SK-N-SH (cell line): ENCODE measurements around the gene MYH11. TPM values are rescaled to one million over a fixed set of nuclear protein-coding genes. Genes with fewer than 3 reads are reported as not detected.

ENCODE experiments used
- CTCF ChIA-PET: fragments of 300-600, 350-600 bp; formaldehyde crosslinking; extraction: SDS; loops from one replicate; lab custom pipeline; 2021; lab: Yijun Ruan, JAX
- POLR2A ChIA-PET: fragments of 350-600 bp; sonication (Branson Sonifier 250); formaldehyde crosslinking; extraction: SDS; loops from one replicate; lab custom pipeline; 2020; ENCODE audit warnings: antibody characterized with exemption, inconsistent platforms; lab: Yijun Ruan, JAX
- DNase-seq: peaks from one replicate; pipeline ENCODE4 v3.0.0; 2012
- H2AFZ ChIP-seq: fragments of 200-600 bp; sonication (generic); 2 replicates; pipeline ENCODE4 v1.8.1; 2016; ENCODE audit warnings: antibody characterized with exemption, mild to moderate bottlenecking, low read depth
- H3F3A ChIP-seq: fragments of 200-600 bp; sonication (generic); replicated peaks from 2 replicates; pipeline ENCODE3; 2016; ENCODE audit warnings: antibody characterized with exemption, mild to moderate bottlenecking; ENCODE audit not compliant: insufficient read depth
- H3K27ac ChIP-seq, 2 experiments: fragments of 200-500 bp in 1 of 2; fragments of 200-600 bp in 1 of 2; sonication (Bioruptor generic) in 1 of 2; sonication (generic), shearing (Covaris generic) in 1 of 2; 2 replicates each; pipeline versions ENCODE4 v1.5.1 to v1.6.1; 2014 to 2016; ENCODE audit warnings: low read depth in 2 of 2, inconsistent platforms in 1 of 2, low read length in 1 of 2, mild to moderate bottlenecking in 1 of 2, mixed read lengths in 1 of 2
- H3K27me3 ChIP-seq: fragments of 200-600 bp; sonication (generic), shearing (Covaris generic); 2 replicates; pipeline ENCODE4 v1.6.1; 2016; ENCODE audit warnings: mixed run types; ENCODE audit not compliant: insufficient read depth
- H3K36me3 ChIP-seq, 2 experiments: fragments of 200-500 bp in 1 of 2; fragments of 200-600 bp in 1 of 2; sonication (Bioruptor generic) in 1 of 2; sonication (generic) in 1 of 2; replicated peaks in 1 of 2; 2 replicates each; pipeline versions ENCODE3 to v1.5.1; 2014 to 2016; ENCODE audit warnings: low read length in 1 of 2, mild to moderate bottlenecking in 1 of 2; ENCODE audit not compliant: insufficient read depth in 2 of 2, control insufficient read depth in 1 of 2
- H3K4me1 ChIP-seq, 2 experiments: fragments of 200-500 bp in 1 of 2; fragments of 200-600 bp in 1 of 2; sonication (Bioruptor generic) in 1 of 2; sonication (generic), shearing (Covaris generic) in 1 of 2; 2 replicates each; pipeline versions ENCODE4 v1.5.1 to v1.6.1; 2014 to 2016; ENCODE audit warnings: low read depth in 1 of 2, low read length in 1 of 2, mixed run types in 1 of 2; ENCODE audit not compliant: insufficient read depth in 2 of 2, control insufficient read depth in 1 of 2
- H3K4me2 ChIP-seq: fragments of 200-600 bp; sonication (generic), shearing (Covaris generic); 2 replicates; pipeline ENCODE4 v1.6.1; 2017; ENCODE audit warnings: mixed run types
- H3K4me3 ChIP-seq, 2 experiments: fragments of 200-500 bp in 1 of 2; fragments of 200-600 bp in 1 of 2; sonication (Bioruptor generic) in 1 of 2; sonication (generic), shearing (Covaris generic) in 1 of 2; 2 replicates each; pipeline versions ENCODE4 v1.5.1 to v1.8.1; 2014 to 2016; ENCODE audit warnings: low read depth in 2 of 2, inconsistent platforms in 1 of 2, low read length in 1 of 2, mild to moderate bottlenecking in 1 of 2, mixed read lengths in 1 of 2, moderate library complexity in 1 of 2
- H3K79me2 ChIP-seq: fragments of 200-600 bp; sonication (generic); 2 replicates; pipeline ENCODE4 v1.8.1; 2017; ENCODE audit warnings: mild to moderate bottlenecking; ENCODE audit not compliant: insufficient read depth
- H3K9ac ChIP-seq: fragments of 200-600 bp; sonication (generic); 2 replicates; pipeline ENCODE4 v1.6.1; 2017; ENCODE audit warnings: mixed run types
- H3K9me2 ChIP-seq: fragments of 200-600 bp; sonication (generic); 2 replicates; pipeline ENCODE4 v1.6.1; 2017; ENCODE audit warnings: mixed run types
- H3K9me3 ChIP-seq: fragments of 200-600 bp; sonication (generic); 2 replicates; pipeline ENCODE4 v1.6.1; 2017; ENCODE audit warnings: mixed run types, mild to moderate bottlenecking, moderate library complexity
- H4K20me1 ChIP-seq: fragments of 200-600 bp; sonication (generic); 2 replicates; pipeline ENCODE4 v1.6.1; 2017; ENCODE audit warnings: mild to moderate bottlenecking, mixed run types; ENCODE audit not compliant: insufficient read depth
- CHD2 ChIP-seq: fragments of 150-350 bp; IDR thresholded peaks from 2 replicates; pipeline ENCODE4 v1.6.1; 2018; ENCODE audit warnings: low read length; ENCODE audit not compliant: partially characterized antibody
- CTCF ChIP-seq: fragments of 200-600 bp; sonication (generic); IDR thresholded peaks from 2 replicates; pipeline ENCODE4 v1.6.1; 2017; ENCODE audit warnings: antibody characterized with exemption, mild to moderate bottlenecking, moderate library complexity
- EZH2phosphoT487 ChIP-seq: fragments of 200-600 bp; sonication (generic); IDR thresholded peaks from 2 replicates; pipeline ENCODE4 v1.6.1; 2017; ENCODE audit warnings: low read depth, mixed run types, mild to moderate bottlenecking, antibody characterized with exemption, moderate library complexity, borderline replicate concordance
- FOSL2 ChIP-seq: IDR thresholded peaks from 2 replicates; pipeline ENCODE4 v1.4.0; 2012; ENCODE audit warnings: low read depth, mild to moderate bottlenecking, moderate library complexity, borderline replicate concordance
- FOXJ3 ChIP-seq: sonication (generic); formaldehyde crosslinking; IDR thresholded peaks from 2 replicates; pipeline ENCODE4 v1.5.1; 2020; ENCODE audit warnings: mild to moderate bottlenecking, missing genetic modification reagents
- GABPA ChIP-seq: IDR thresholded peaks from 2 replicates; pipeline ENCODE4 v1.4.0; 2012; ENCODE audit warnings: low read depth, mild to moderate bottlenecking
- GATA2 ChIP-seq: sonication (generic); formaldehyde crosslinking; IDR thresholded peaks from 2 replicates; pipeline ENCODE4 v1.5.0; 2020; ENCODE audit warnings: mild to moderate bottlenecking, missing genetic modification reagents
- JUND ChIP-seq: IDR thresholded peaks from 2 replicates; pipeline ENCODE4 v1.4.0; 2012
- MAX ChIP-seq: IDR thresholded peaks from 2 replicates; pipeline ENCODE4 v1.4.0; 2012; ENCODE audit warnings: low read depth
- POLR2AphosphoS5 ChIP-seq: IDR thresholded peaks from 2 replicates; pipeline ENCODE4 v1.6.1; 2012; ENCODE audit warnings: low read depth, low read length
- RCOR1 ChIP-seq: fragments of 150-350 bp; IDR thresholded peaks from 2 replicates; pipeline ENCODE4 v1.6.1; 2017; ENCODE audit warnings: antibody characterized with exemption, low read length
- RXRA ChIP-seq: IDR thresholded peaks from 2 replicates; pipeline ENCODE4 v1.4.0; 2012; ENCODE audit warnings: low read depth, mild to moderate bottlenecking, borderline replicate concordance
- SIN3A ChIP-seq: IDR thresholded peaks from 2 replicates; pipeline ENCODE4 v1.6.1; 2012; ENCODE audit warnings: low read depth, mild to moderate bottlenecking, low read length, moderate library complexity, borderline replicate concordance
- SMC3 ChIP-seq: IDR thresholded peaks from 2 replicates; pipeline ENCODE4 v1.6.1; 2012; ENCODE audit warnings: low read depth, low read length, improper control_type of control experiment
- TAF1 ChIP-seq: IDR thresholded peaks from 2 replicates; pipeline ENCODE4 v1.6.1; 2012; ENCODE audit warnings: low read depth, mild to moderate bottlenecking, low read length, moderate library complexity, borderline replicate concordance
- TCF12 ChIP-seq: IDR thresholded peaks from 2 replicates; pipeline ENCODE4 v1.4.0; 2012
- WGBS: methylation state at CpG from one replicate; pipeline ENCODE4 v1.1.6; 2017; ENCODE audit warnings: low lambda C conversion rate; 5-methylcytosine and 5-hydroxymethylcytosine counted together
- polyA plus RNA-seq, 3 experiments: library from polyadenylated mRNA; depleted of rRNA; stranded (reverse); fragments of >200 nt; gene quantifications; 2 replicates each; pipeline ENCODE4 v1.2.3, GENCODE V29; 2012
- TF ChIP-seq, protein P1 (sequence below): fragments of 150-350 bp; IDR thresholded peaks from 2 replicates; pipeline ENCODE4 v1.6.1; 2017; ENCODE audit warnings: antibody characterized with exemption, low read length, low read depth, borderline replicate concordance
- TF ChIP-seq, protein P2 (sequence below): IDR thresholded peaks from 2 replicates; pipeline ENCODE4; 2012
- TF ChIP-seq, protein P3 (sequence below): IDR thresholded peaks from 2 replicates; pipeline ENCODE4 v1.6.1; 2012; ENCODE audit warnings: mild to moderate bottlenecking, low read depth, low read length, moderate library complexity
- TF ChIP-seq, protein P4 (sequence below): fragments of 150-350 bp; IDR thresholded peaks from 2 replicates; pipeline ENCODE4 v1.6.1; 2016; ENCODE audit warnings: mild to moderate bottlenecking, low read depth, low read length

MYH11 gene
- polyA plus RNA-seq, 1 of the 3 experiments (the other 2 are of a cell fraction): 0.02 TPM

DNA sequence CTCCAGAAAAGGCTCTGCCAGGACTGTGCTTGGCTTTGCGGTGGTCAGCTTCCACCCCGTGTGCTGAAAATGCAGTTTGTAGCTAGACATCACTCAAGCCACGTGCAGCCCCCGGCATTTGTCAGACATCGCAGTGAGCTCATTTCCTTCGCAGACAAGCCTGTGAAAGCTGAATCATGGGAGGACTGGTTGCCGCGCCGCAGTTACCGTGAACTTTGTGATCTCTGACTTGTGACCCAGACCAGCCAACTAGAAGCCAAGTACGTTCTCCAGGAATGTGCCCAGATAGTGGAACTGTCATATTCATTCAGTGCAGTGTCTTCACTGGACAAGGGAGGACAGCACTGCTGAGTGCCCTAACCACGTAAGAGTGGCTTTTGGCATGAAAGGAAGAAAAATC lies 148.7 kb downstream of the MYH11 start:
- Histone ChIP-seq H4K20me1 (peaks cover 3% of the 10 kb centered on the region; the same call in 1 of the 2 replicates), H3K79me2 (no peaks in the 10 kb centered on the region), H3K27ac (no peak overlapping the region), H3K9ac (no peak overlapping the region), H3K9me3 (no peaks in the 10 kb centered on the region), H3K36me3 (peaks cover 0 to 8% of the 10 kb centered on the region in 2 experiments), H3K4me2 (no peak overlapping the region), H3K9me2 (no peaks in the 10 kb centered on the region), H3F3A (no peaks in the 10 kb centered on the region), H3K4me3 (no peak overlapping the region), H2AFZ (no peak overlapping the region), H3K27me3 (no peaks in the 10 kb centered on the region), H3K4me1 (peaks cover 0 to 4% of the 10 kb centered on the region in 2 experiments; a peak in 1 of 4 replicates)
- ChIA-PET POLR2A (no interaction called here), CTCF (no interaction called here)
- no peak for DNase-seq
- TF ChIP-seq CTCF (no peak), SMC3 (no peak), MAX (no peak), FOSL2 (no peak), TCF12 (no peak), GATA2 (CRISPR knock-in tag) (no peak), GABPA (no peak), RCOR1 (no peak), JUND (no peak), EZH2phosphoT487 (no peak), FOXJ3 (CRISPR knock-in tag) (no peak), SIN3A (no peak), RXRA (no peak), CHD2 (no peak), POLR2AphosphoS5 (no peak), TAF1 (no peak)
- TF ChIP-seq, protein P1, sequence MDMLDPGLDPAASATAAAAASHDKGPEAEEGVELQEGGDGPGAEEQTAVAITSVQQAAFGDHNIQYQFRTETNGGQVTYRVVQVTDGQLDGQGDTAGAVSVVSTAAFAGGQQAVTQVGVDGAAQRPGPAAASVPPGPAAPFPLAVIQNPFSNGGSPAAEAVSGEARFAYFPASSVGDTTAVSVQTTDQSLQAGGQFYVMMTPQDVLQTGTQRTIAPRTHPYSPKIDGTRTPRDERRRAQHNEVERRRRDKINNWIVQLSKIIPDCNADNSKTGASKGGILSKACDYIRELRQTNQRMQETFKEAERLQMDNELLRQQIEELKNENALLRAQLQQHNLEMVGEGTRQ: no peak
- TF ChIP-seq, protein P2, sequence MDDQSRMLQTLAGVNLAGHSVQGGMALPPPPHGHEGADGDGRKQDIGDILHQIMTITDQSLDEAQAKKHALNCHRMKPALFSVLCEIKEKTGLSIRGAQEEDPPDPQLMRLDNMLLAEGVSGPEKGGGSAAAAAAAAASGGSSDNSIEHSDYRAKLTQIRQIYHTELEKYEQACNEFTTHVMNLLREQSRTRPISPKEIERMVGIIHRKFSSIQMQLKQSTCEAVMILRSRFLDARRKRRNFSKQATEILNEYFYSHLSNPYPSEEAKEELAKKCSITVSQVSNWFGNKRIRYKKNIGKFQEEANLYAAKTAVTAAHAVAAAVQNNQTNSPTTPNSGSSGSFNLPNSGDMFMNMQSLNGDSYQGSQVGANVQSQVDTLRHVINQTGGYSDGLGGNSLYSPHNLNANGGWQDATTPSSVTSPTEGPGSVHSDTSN: no peak
- TF ChIP-seq, protein P3, sequence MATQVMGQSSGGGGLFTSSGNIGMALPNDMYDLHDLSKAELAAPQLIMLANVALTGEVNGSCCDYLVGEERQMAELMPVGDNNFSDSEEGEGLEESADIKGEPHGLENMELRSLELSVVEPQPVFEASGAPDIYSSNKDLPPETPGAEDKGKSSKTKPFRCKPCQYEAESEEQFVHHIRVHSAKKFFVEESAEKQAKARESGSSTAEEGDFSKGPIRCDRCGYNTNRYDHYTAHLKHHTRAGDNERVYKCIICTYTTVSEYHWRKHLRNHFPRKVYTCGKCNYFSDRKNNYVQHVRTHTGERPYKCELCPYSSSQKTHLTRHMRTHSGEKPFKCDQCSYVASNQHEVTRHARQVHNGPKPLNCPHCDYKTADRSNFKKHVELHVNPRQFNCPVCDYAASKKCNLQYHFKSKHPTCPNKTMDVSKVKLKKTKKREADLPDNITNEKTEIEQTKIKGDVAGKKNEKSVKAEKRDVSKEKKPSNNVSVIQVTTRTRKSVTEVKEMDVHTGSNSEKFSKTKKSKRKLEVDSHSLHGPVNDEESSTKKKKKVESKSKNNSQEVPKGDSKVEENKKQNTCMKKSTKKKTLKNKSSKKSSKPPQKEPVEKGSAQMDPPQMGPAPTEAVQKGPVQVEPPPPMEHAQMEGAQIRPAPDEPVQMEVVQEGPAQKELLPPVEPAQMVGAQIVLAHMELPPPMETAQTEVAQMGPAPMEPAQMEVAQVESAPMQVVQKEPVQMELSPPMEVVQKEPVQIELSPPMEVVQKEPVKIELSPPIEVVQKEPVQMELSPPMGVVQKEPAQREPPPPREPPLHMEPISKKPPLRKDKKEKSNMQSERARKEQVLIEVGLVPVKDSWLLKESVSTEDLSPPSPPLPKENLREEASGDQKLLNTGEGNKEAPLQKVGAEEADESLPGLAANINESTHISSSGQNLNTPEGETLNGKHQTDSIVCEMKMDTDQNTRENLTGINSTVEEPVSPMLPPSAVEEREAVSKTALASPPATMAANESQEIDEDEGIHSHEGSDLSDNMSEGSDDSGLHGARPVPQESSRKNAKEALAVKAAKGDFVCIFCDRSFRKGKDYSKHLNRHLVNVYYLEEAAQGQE: no peak
- TF ChIP-seq, protein P4, sequence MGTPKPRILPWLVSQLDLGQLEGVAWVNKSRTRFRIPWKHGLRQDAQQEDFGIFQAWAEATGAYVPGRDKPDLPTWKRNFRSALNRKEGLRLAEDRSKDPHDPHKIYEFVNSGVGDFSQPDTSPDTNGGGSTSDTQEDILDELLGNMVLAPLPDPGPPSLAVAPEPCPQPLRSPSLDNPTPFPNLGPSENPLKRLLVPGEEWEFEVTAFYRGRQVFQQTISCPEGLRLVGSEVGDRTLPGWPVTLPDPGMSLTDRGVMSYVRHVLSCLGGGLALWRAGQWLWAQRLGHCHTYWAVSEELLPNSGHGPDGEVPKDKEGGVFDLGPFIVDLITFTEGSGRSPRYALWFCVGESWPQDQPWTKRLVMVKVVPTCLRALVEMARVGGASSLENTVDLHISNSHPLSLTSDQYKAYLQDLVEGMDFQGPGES: no peak
- WGBS: 97% methylated on average over 4 of the region's 12 CpGs
